ENCODE data around the gene SPATS2L.

- TF ChIP-seq CTCF (IDR thresholded peaks at IDR 0.05) (no peak), EZH2 (IDR thresholded peaks at IDR 0.05; ENCODE audit: borderline replicate concordance, insufficient read depth, low read depth, low read length, poor library complexity, severe bottlenecking) (no peak)
These were observed 190.2 kb downstream of the SPATS2L start for GRCh38 chr2:200496696-200497095.
